Measurements from ENCODE around the gene BACH2.
A peak's percentile ranks its signal among the peaks of the same experiment; 100 is the strongest.

- TF ChIP-seq JUND (IDR thresholded peaks at IDR 0.05; ENCODE audit: low read depth, low read length): peak; percentile 58; the same call in 1 of the 2 replicates
- TF ChIP-seq MAX (IDR thresholded peaks at IDR 0.05; ENCODE audit: low read depth, low read length): no peak
- 0 out of 2 replicates have a peak, but pooled peaks have one; percentile 39 for TF ChIP-seq CBFB (IDR thresholded peaks at IDR 0.05; ENCODE audit: low read depth)
- TF ChIP-seq CTCF (IDR thresholded peaks at IDR 0.05 in 2 of 3, conservative IDR thresholded peaks at IDR 0.05 in 1 of 3; ENCODE audit: control insufficient read depth in 2 of 3, extremely low read depth in 1 of 3, insufficient read depth in 1 of 3, low read depth in 3 of 3, low read length in 3 of 3): no peak
- TF ChIP-seq SP1 (IDR thresholded peaks at IDR 0.05; ENCODE audit: low read depth, low read length): no peak
- TF ChIP-seq EZH2 (IDR thresholded peaks at IDR 0.05; ENCODE audit: borderline replicate concordance, control insufficient read depth, low read depth, low read length): no peak
These were observed 188.8 kb downstream of the BACH2 start for GRCh38 chr6:90107771-90108282.
